GM18508 (cell line): ENCODE data around the gene EFNA4.

Source experiments
- ATAC-seq: cut with Tn5 transposase; IDR thresholded peaks from one replicate; pipeline ENCODE4 v1.9.1; 2021; ENCODE audit warnings: moderate number of reproducible peaks; ENCODE audit not compliant: insufficient read depth, unreplicated experiment

EFNA4 gene

DNA sequence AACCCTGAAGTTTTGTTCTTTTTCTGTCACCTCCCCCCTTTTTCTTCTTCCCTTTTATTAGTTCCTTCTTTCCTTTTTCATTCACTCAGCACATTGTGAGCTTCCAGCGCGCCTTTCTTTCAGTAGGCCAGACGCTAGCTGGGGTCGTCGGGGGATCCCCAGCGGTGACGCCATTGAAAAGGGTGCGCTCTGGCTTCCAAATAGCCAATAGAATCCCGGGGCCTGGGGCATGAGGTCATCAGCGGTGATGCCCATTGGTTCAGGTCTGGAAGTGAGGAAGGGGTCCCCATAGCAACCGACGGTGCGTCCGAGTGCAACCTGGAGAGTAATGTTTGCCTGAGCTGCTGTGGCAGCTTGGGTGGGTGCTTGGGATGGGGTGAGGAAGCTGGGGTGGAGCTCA, 8.2 kb downstream of the EFNA4 start:
- no peak for ATAC-seq

DNA sequence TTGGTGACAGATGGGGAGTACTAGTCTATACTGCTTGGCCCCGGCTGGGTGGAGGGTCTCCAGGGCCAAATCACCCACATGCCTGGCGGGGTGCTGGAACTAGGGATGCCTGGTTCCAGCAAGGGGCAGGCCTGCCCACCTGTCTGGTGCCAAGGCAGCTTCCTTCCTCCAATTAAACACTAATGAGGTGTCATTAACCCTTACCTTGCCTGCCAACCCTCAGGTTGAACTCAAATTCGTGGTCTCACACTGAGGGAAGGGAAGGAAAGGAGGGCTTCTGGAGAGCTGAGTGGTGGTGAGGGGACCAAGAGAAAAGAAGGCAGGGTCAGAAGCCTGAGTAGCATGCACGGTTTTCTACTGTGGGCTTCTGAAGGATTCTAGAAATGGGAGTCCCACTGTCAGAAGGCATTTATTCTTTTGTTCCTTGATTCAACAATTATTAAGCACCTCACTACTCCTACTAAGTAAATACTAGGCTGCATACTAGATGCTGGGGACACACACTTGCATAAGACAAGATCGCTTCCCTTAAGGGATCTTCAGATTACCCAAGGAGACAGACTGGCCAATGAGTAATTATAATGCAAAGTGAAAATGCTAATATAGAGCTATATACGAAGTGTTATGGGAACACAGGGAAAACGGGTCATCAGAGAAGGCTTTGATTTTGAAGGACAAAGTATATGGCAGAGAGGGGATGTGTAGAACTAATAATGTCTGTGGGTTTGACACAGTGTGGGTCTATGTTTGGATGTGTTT, 9.2 kb downstream of the EFNA4 start:
- no peak for ATAC-seq

DNA sequence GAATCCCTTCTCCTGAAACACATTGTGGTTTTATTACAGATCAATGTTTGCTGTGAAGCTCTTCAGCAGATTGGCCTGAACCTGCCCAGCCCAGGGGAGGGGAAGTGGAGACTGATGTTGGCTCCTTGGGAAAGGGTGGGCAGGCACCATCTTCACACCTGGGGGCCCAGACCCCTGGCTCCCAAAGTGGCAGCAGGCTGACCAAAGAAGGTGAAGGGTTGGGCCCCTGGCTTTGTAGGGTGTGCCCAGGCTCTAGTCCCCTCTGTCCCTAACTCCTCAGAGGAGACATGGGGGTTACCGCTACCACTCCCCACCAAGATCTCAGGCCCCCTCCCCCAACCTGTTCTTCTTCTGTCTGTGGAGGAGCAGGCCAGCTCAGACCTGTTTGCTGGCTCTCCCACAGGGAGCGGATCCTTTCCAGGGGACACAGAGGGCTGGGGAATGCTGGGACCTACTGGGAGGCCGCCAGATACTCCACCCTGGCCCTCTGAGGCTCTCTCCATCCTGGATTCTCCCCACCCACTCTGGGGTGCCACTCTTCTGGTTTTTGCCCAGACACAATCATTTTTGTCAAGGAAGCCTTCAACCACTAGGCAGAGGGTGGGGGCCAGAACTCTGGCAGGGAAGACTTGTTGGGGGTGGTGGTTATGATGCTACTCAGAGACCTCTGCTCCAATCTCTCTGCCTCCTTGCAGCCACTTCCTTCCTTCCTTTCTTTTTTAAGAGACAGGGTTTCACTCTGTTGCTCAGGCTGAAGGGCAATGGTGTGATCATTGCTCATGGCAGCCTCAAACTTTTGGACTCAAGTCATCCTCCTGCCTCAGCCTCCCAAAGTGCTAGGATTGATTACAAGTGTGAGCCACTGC, 10.1 kb downstream of the EFNA4 start:
- no peak for ATAC-seq

DNA sequence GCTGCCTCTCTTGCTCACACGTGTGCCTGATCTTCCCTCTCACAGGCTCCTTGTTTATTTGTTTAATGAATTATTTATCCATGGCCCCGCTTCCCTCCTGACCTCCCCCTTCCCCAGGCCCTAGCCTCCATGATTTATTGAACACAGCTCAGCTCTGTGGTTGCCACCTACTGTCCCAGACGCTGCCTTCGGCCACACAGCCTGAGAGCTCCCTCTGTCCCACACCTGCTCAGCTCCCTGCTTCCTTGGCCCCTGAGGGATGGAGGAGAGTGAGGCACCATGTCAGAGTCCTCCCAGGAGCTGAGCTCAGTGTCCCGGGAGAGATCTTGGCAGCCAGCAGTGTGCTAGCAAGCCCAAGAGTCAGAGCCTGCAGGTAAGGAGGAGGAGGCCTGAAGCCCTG, 12.0 kb downstream of the EFNA4 start:
- ATAC-seq: no peak

DNA sequence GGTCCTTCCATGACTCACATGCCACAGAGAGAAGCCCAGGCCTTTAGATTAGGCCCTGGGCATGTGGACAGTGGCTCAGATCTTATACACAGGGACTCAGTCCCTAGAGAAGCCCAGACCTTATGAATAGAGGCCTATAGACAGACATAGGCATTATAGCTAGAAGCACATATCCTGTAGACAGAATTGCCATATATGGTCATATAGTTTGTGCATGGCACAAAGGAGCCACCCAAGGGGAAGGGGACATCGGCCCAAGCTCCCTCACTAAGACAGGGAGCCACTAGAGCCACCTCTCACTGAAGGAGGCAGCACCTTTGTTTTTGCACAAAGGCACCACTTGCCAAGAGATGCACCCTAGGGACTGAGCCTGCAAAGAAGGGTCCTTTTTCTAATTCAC, 12.8 kb downstream of the EFNA4 start:
- no peak for ATAC-seq

DNA sequence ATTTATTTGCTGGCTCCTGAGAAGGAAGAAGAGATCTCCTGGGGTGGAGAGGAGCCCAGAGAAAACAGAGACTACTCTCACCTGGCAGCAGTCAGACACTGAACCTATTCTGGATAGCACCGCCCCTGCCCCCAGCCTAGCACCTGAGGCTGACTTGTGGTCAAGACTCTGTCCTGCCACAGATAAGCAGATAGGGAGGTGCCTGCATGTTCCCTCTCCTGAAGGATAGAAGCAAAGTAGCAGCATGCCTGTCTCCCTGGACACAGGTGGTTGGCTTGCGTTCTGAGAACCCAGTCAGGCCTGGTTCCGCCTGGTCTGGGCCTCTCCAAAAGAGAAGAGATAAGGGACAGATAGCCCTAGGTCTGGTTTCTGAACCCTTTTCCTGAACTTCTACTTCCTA, 13.8 kb downstream of the EFNA4 start:
- no peak for ATAC-seq

DNA sequence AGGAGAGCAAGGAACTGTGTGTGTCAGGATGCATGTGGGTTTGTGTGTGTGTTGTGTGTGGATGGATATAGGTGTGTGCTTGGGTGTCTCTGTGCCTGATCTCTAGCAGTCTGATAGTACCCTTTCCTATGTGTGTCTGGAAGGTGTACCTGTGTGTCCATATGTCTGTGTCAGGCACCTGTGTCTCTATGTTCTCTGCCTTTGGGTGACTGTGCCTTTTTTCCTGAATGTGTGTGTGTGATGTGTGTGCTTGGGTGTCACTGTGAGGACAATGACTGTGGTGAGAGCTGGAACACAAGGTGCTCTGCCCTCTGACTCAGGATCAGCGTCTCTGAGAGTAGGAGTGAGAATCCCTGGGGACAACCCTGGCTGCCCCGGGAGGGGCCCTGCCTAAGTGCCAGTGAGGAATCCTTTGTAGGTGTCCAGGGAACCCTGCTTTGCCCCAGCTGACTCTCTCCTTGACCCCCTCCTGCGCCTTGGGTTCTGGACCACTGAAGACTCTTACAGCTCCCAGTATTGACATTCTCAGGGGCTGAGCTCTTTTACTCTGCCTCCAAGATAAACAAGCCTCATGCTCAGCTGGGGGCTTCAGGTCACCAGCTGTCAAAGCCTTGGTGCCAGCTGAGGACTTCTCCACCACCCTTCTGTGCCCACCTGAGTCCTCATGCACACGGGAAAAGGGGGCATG, 14.4 kb downstream of the EFNA4 start:
- no peak for ATAC-seq

DNA sequence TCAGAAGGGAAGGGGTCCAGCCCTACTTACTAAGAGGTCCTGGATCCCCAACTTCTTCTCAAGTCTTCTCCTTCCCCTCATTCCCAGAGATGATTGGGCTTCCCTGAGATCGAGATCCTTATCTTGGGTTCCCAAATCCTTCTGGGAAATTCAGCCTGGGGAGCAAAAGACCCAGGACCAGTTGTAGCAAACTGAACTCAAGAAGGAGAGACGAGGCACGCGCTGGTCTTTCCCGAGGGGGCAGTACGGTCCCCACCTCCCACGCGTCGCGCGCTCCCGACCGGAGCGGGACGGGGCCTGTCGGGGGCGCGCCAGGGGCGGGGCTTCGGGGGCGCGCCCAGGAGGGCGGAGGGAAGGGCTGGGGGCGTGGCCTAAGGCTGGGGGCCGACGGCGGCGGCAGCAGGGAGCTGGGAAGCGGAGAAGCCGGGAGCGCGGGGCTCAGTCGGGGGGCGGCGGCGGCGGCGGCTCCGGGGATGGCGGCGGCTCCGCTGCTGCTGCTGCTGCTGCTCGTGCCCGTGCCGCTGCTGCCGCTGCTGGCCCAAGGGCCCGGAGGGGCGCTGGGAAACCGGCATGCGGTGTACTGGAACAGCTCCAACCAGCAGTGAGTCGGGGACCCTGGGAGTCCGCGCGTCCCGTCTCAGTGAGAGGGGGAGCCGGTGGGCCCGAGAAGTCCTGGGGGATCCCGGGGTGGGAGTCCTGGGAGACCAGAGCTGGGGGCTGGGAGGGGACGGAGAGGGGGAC, 15.1 kb downstream of the EFNA4 start, which contains the start of gene EFNA3:
Gene EFNA3 (plus strand): TSS at position 369 of the 741 bp plus-strand sequence. CDS start 105 bp downstream, at position 474.
- ATAC-seq: no peak

DNA sequence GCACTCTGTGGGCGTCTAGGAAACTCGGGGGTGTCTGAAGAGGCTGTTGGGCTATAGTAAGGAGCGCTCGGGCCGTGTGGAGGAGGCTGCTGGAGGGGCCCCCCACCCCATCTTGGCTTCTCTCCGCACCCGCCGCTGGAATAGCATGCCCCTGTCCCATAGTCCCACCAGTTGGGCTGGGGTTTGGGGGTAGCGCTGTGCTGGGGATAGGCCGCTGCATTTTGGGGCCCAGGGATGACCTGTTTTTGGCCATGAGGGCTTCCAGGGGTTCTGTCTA, 15.6 kb downstream of the EFNA4 start:
- ATAC-seq: no peak

DNA sequence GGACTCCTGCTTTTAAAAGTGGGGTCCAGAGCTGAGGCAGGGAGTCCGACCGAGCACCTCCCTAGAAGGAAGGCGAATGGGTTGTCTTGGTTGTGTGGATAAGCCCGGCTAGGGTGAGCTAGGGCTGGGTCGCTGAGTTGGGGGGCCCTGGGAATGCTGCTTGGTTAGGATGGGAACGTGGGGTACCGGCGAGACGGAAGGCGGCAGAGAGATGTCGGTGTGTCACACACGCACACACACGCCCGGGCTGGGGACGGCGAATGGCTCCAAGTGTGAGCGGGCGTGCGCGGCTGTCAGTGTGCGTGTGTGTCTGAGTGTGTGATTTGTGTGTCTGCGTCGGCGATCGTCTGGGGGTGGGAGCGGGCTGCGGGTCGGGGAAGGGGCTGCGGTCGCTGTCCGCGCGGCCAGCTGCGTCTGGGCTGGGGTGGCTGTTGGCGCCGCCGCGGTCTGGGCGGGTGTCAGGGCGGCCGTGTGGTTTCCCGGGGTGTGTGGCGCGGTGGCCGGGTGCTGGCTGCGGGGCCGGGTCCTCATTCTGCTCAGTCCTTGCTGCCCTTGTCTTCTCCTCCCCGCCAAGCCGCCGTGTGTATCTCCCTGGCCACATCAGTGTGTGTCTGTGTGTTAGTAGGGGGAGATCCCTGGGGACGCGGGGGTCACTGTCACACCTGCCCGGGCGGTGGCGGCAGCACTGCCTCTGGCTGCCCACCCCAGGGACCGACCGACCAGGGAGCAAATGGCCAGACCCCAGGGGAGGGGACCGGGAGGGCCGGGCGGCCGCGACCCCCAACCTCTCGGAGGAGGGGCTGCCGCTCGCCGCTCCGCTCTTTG, 16.2 kb downstream of the EFNA4 start:
- ATAC-seq: no peak

DNA sequence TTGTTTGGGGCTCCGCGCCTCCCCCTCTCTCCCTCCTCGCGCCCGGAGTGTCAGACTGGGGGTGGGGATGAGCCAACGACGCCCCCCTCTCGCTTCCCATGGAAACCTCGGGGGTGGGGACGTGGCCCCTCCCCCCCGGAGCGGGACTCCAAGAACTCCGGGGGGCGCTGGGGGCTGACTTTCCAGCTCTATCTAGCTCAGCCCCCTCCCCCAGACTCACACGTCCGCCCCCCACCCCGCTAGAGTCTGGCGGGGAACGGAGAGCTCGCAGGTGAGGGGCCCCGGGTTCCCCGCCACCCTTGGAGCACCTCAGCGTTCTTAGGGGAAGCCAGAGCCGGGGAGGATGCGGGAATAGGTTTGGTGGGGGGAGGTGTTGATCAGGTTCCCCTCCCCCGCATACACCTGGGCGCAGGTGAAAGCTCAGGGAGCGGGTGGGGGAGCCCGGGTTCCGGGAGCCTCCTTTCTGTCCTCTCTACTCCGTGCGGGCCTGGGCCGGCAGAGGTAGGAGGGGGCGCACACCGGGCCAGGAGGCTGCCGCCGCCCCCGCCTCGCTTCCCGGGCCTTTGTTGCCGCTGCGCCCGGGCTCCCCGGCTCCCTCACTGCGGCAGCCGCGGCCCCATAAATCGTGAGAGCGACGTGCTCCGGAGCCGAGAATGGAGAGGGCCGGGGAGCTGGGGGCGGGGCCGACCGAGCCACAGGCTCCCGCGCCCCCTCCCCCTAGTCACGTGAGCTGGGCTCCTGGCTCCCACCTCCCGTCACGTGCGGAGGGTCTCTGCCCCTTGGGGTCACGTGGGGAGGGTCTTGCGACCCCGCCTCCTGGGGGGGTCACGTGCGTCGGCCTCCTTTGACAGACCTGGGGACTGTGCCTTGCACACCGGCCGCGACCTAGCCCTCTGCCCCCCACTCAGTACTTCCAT, 17.0 kb downstream of the EFNA4 start:
- no peak for ATAC-seq

DNA sequence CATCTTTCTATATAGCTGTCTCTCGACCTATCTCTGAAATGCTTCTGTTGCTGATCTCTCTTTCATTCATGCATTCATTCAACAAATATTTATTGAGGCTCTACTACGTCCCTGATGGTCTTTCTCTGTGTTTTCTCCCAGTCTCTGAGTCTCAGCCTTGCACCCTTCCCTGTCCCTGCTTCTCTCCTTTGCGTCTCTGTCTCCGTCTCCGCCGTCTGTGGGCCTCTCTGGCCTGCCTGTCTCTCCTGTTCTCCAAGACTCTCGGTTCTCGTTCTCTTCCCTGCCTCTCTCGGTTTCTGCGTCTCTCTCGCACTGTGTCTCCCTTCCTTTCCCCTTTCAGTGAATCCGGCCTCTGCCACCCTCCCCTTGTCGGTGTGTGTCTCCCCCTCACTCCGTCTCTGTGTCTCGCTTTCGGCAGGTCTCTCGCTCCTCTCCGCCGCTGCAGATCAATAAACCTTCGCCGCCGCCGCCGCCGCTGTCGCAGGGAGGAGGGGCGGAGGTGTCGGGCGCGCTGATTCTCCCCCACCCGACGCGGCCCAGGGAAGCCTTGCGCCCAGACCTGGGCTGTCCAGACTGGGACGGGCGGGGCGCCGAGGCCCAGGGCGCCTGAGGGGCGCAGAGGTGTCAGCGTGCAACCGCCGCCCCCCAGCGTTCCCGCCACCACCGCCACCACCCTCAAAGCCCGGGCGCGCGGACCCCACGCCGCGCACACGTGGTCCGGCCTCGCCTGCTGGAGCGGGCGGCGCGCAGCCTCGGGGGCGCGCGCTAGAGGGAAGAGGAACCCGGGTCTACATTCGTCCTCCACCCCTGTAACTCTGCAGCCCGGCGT, 18.1 kb downstream of the EFNA4 start:
- no peak for ATAC-seq

DNA sequence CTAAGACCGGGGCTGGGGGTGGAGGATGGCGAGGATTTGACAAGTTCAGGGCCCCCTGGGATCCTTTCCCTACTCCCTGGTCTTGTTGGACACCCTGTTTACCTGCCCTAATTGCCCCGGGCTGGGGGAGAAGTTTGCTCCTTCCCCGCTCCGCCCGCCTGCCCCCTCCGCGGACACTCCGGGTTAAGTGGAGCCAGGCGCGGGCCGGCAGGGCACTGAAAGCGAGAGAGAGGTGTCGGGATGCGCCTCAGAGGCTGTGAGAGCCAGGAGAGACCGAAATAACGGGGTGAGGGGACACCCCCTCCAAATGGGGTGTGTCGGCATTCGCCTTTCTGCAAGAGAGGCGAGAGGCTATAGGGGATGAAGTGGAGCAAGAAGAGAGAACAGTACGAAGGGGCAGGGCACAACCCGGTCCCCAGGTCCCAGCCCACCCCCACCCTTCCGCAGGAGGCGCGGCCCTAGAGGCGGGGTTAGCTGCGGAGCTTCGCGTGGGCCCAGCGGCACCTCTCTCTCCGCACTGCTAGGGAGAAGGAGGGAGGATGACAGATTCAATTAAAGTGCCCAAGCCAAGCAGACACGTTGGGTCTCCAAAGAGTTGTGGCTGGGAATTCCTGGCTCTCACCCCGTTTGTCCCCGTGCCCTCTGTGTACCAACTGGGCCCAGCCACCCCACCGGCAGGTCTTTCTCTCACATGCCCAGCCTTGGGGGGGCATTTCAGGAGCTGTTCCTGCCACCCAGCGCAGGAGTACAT, 18.9 kb downstream of the EFNA4 start:
- no peak for ATAC-seq

DNA sequence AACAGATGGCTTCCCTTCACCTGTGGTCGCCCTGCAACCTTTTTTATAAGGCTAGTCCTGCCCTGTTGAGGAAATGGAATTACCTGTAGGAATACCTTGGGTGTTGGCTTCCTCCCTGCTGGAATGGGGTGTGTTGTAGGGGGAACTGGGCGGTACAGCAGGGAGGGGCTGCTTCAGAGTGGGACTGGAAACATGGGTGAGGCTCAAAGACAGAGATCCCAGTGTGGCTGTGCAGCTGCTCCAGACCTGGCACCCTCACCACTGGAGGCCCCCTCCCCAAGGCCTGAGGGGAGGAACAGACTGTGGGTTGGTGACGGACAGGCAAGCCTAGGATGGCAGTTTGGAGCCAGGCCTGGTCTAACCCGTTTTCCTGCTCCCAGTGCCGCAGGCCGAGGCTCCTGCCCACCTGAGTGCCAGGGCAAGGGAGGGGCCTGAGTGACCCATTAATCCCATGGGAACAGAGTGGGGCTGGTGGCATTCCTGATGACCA, 19.6 kb downstream of the EFNA4 start:
- ATAC-seq: no peak

DNA sequence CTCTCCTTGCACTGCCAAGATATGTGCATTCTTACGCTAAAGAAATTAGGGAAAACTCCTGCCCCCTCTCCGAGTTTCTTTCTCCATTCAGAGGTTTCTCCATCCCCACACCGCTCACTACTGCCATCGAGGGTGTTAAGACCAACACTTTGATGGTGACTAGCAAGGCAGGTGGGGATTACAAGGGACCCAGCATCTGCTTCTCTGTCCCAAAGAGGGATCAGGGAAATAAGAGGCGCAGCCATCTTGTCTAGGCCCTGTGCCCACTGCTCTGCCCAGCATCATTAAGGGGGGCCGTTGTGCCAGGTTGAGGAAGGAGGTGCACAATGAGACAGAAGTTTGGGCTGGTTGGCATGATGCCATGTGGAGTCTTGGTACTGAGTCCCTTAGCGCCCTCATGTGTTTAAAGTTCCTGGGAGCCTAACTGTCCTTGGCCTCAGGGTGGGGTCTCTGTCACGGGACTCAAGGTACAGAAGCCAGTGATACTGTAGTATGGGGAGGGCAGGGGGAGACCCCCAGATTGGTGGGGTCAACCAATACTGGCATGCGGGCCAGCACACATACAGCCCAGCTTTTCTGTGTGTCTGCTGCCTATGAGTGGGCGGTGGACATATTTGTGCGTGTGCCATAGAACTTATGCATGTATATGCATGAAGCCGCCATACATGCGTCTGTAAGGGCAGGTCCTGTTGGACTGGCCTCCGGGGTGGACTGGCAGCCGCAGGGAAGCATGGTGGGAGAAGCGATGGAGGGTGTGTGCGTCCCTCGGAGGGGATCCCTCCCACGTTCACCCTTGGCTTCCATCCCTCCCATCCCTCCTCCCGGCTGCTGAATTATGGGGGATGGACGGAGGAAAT, 20.6 kb downstream of the EFNA4 start:
- ATAC-seq: no peak
